Fibroblast of mammary gland (primary cell): Measurements from ENCODE around the gene JAM3.

Experiments used
- DNase-seq: peaks from one replicate; pipeline ENCODE4 v3.0.0-alpha.2; 2010; ENCODE audit warnings: low read depth
- H3K4me3 ChIP-seq: 2 replicates; pipeline ENCODE4 v1.5.1; 2011; ENCODE audit warnings: low read depth, mild to moderate bottlenecking, low read length, moderate library complexity; ENCODE audit not compliant: control insufficient read depth
- TF ChIP-seq, protein P1 (sequence below): conservative IDR thresholded peaks from 2 replicates; pipeline ENCODE4 v1.5.1; 2011; ENCODE audit warnings: low read depth, low read length, inconsistent platforms; ENCODE audit not compliant: control insufficient read depth, insufficient read depth

Gene JAM3

DNA sequence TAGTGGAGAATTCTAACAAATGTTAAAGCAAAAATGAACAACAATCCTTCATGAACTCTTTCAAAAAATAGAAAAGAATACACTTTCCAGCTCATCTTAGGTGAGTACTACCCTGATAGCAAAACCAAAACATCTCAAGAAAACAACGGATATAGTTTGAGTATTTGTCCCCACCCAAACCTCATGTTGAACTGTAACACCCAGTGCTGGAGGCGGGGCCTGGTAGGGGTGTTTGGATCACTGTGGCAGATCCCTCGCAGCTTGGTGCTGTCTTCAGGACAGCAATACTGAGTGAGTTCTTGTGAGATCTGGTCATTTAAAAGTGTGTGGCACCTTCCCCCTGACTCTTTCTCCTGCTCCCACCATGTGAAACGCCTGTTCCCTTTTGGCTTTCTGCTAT lies 127.9 kb downstream of the JAM3 start:
- no peak overlapping the region for H3K4me3 ChIP-seq
- TF ChIP-seq, protein P1, sequence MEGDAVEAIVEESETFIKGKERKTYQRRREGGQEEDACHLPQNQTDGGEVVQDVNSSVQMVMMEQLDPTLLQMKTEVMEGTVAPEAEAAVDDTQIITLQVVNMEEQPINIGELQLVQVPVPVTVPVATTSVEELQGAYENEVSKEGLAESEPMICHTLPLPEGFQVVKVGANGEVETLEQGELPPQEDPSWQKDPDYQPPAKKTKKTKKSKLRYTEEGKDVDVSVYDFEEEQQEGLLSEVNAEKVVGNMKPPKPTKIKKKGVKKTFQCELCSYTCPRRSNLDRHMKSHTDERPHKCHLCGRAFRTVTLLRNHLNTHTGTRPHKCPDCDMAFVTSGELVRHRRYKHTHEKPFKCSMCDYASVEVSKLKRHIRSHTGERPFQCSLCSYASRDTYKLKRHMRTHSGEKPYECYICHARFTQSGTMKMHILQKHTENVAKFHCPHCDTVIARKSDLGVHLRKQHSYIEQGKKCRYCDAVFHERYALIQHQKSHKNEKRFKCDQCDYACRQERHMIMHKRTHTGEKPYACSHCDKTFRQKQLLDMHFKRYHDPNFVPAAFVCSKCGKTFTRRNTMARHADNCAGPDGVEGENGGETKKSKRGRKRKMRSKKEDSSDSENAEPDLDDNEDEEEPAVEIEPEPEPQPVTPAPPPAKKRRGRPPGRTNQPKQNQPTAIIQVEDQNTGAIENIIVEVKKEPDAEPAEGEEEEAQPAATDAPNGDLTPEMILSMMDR = no peak
- DNase-seq = no peak

DNA sequence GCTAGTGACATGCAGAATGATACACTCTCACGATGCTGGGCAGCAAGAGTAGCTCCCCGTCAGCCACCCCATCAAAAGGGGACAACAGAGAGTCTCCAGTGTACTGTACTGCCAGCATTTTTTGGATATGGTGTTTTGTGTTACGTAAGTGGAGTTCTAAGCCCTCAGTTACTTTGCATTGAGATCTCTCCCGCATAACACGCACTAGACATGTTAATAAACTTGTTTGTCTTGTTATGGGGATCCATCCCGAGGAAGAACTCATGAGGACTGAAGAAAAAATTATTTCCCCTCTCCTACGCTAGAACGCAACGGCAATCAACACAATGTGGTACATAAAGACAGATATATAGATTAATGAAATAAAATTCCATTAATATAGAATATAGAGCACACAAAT lies 130.7 kb downstream of the JAM3 start:
- no peak for DNase-seq
- no peak overlapping the region for H3K4me3 ChIP-seq
- TF ChIP-seq, protein P1 = no peak

DNA sequence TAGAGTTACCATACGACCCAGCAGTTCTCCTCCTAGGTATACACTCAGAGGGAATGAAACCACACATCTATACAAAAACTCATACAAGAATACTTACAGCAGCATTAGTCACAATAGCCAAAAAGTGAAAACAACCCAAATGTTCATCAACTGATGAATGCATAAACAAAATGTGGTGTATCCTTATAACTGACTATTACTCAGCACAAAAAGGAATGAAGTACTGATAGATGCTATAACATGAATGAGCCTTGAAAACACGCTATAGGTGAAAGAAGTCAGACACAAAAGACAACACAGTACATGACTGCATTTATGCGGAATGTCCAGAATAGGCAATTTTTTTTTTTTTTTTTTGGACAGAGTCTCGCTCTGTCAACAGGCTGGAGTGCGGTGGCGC lies 131.8 kb downstream of the JAM3 start:
- TF ChIP-seq, protein P1 = no peak
- no peak for DNase-seq
- H3K4me3 ChIP-seq = no peak overlapping the region
